Sciatic nerve (tissue), 2 donors: ENCODE data around the gene LINC00305. TPM values are rescaled to one million over a fixed set of nuclear protein-coding genes. Genes with fewer than 3 reads are reported as not detected.

Source experiments
- ATAC-seq: fragments of 200-7000 bp; cut with Tn5 transposase; one replicate; pipeline ENCODE4 v1.9.1; 2020; ENCODE audit warnings: mild to moderate bottlenecking, moderate library complexity
- DNase-seq: peaks from one replicate; pipeline ENCODE4 v3.0.0-alpha.2; 2020; ENCODE audit warnings: low spot score
- intact Hi-C: fragments of 100-400 bp; cut with DNase I; formaldehyde crosslinking; loops from one replicate; pipeline ENCODE4 v1.14.2; 2022
- total RNA-seq: library from RNA; stranded (reverse); fragmentation: NEBNext Ultra II Directional; extraction: Animal tissue kit (Norgen Biotek cat#: 25700); gene quantifications from one replicate; pipeline ENCODE4 v1.2.1, GENCODE V29; 2021
- donor health status: DM: no; HTN: no; CAD: no.
- donor health status: DM: no; HTN: no; CAD: no.

Gene LINC00305
- not detected for total RNA-seq

- intact Hi-C loops, result no loop called here
- no peak for DNase-seq
- no peak for ATAC-seq
These were observed at the start of gene LINC00305 for GRCh38 chr18:64148988-64149387. Gene LINC00305, minus strand, starts transcription at chr18:64149088.

- no peak for ATAC-seq
- no peak for DNase-seq
- intact Hi-C loops, result no loop called here
These were observed 42.2 kb upstream of the LINC00305 start for GRCh38 chr18:64191069-64191468.

GRCh38 chr18:64185987-64186386 lies 37.1 kb upstream of the LINC00305 start:
- DNase-seq (no peak), ATAC-seq (no peak)
- intact Hi-C loops, result no loop called here

- intact Hi-C loops, result no loop called here
- DNase-seq (no peak), ATAC-seq (no peak)
These were observed 34.8 kb upstream of the LINC00305 start for GRCh38 chr18:64183665-64184064.

- intact Hi-C loops, result no loop called here
- ATAC-seq, result no peak
- no peak for DNase-seq
These were observed 31.7 kb upstream of the LINC00305 start for GRCh38 chr18:64180617-64181016.

GRCh38 chr18:64180171-64180570 lies 31.3 kb upstream of the LINC00305 start:
- DNase-seq (no peak), ATAC-seq (no peak)
- intact Hi-C loops, result no loop called here

GRCh38 chr18:64179556-64180080 lies 30.7 kb upstream of the LINC00305 start:
- intact Hi-C loops, result no loop called here
- DNase-seq (no peak), ATAC-seq (no peak)

- ATAC-seq (no peak), DNase-seq (no peak)
- intact Hi-C loops, result no loop called here
These were observed 30.0 kb upstream of the LINC00305 start for GRCh38 chr18:64178860-64179259.

GRCh38 chr18:64175432-64175831 lies 26.5 kb upstream of the LINC00305 start:
- intact Hi-C loops, result no loop called here
- DNase-seq (no peak), ATAC-seq (no peak)

- DNase-seq (no peak), ATAC-seq (no peak)
- intact Hi-C loops, result no loop called here
These were observed 22.7 kb upstream of the LINC00305 start for GRCh38 chr18:64171576-64171975.

GRCh38 chr18:64167408-64167925 lies 18.6 kb upstream of the LINC00305 start:
- ATAC-seq (no peak), DNase-seq (no peak)
- intact Hi-C loops, result no loop called here

- DNase-seq (no peak), ATAC-seq (no peak)
- intact Hi-C loops, result no loop called here
These were observed 17.0 kb upstream of the LINC00305 start for GRCh38 chr18:64165906-64166305.

- ATAC-seq, result no peak
- DNase-seq, result no peak
- intact Hi-C loops, result no loop called here
These were observed 16.0 kb upstream of the LINC00305 start for GRCh38 chr18:64164883-64165282.

GRCh38 chr18:64149916-64150438 lies 1.1 kb upstream of the LINC00305 start:
- intact Hi-C loops, result no loop called here
- DNase-seq (no peak), ATAC-seq (no peak)

- DNase-seq (no peak), ATAC-seq (no peak)
- intact Hi-C loops, result no loop called here
These were observed 6.0 kb downstream of the LINC00305 start for GRCh38 chr18:64142904-64143303.

GRCh38 chr18:64137914-64138313 lies 11.0 kb downstream of the LINC00305 start:
- ATAC-seq (no peak), DNase-seq (no peak)
- intact Hi-C loops, result no loop called here

- no peak for ATAC-seq
- intact Hi-C loops, result no loop called here
- no peak for DNase-seq
These were observed 14.7 kb downstream of the LINC00305 start for GRCh38 chr18:64134044-64134747.

- ATAC-seq (no peak), DNase-seq (no peak)
- intact Hi-C loops, result no loop called here
These were observed 16.0 kb downstream of the LINC00305 start for GRCh38 chr18:64132871-64133270.

- DNase-seq (no peak), ATAC-seq (no peak)
- intact Hi-C loops, result no loop called here
These were observed 17.6 kb downstream of the LINC00305 start for GRCh38 chr18:64131314-64131713.

GRCh38 chr18:64127172-64127571 lies 21.7 kb downstream of the LINC00305 start:
- DNase-seq, result no peak
- intact Hi-C loops, result no loop called here
- no peak for ATAC-seq

- intact Hi-C loops, result no loop called here
- DNase-seq (no peak), ATAC-seq (no peak)
These were observed 29.0 kb downstream of the LINC00305 start for GRCh38 chr18:64119916-64120315.
